Keratinocyte (primary cell): ENCODE data around the gene VMP1.

Experiments
- EZH2 ChIP-seq: IDR thresholded peaks from one replicate; pipeline ENCODE4 v1.6.1; 2012; ENCODE audit warnings: inconsistent platforms, mild to moderate bottlenecking, low read length, moderate library complexity
- TF ChIP-seq, protein P1 (sequence below), 3 experiments: IDR thresholded peaks in 1 of 3; conservative IDR thresholded peaks in 1 of 3; optimal IDR thresholded peaks in 1 of 3; 2 replicates in 2 of 3; 3 replicates in 1 of 3; pipeline versions ENCODE3 to v1.5.1; 2011; ENCODE audit warnings: low read length in 3 of 3, mild to moderate bottlenecking in 3 of 3, moderate library complexity in 2 of 3, control low read depth in 1 of 3, inconsistent platforms in 1 of 3; ENCODE audit not compliant: insufficient read depth in 2 of 3; ENCODE audit errors: extremely low read depth in 1 of 3

GRCh38 chr17:59761385-59762048 lies 54.1 kb downstream of the VMP1 start:
- TF ChIP-seq, protein P1, sequence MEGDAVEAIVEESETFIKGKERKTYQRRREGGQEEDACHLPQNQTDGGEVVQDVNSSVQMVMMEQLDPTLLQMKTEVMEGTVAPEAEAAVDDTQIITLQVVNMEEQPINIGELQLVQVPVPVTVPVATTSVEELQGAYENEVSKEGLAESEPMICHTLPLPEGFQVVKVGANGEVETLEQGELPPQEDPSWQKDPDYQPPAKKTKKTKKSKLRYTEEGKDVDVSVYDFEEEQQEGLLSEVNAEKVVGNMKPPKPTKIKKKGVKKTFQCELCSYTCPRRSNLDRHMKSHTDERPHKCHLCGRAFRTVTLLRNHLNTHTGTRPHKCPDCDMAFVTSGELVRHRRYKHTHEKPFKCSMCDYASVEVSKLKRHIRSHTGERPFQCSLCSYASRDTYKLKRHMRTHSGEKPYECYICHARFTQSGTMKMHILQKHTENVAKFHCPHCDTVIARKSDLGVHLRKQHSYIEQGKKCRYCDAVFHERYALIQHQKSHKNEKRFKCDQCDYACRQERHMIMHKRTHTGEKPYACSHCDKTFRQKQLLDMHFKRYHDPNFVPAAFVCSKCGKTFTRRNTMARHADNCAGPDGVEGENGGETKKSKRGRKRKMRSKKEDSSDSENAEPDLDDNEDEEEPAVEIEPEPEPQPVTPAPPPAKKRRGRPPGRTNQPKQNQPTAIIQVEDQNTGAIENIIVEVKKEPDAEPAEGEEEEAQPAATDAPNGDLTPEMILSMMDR (optimal IDR thresholded peaks at IDR 0.05 in 1 of 3, IDR thresholded peaks at IDR 0.05 in 1 of 3, conservative IDR thresholded peaks at IDR 0.05 in 1 of 3; ENCODE audit: extremely low read depth in 1 of 3, insufficient read depth in 2 of 3, low read length in 3 of 3), result no peak
- no peak for TF ChIP-seq EZH2
